Measurements from ENCODE around the gene CALCR.

CALCR gene

DNA sequence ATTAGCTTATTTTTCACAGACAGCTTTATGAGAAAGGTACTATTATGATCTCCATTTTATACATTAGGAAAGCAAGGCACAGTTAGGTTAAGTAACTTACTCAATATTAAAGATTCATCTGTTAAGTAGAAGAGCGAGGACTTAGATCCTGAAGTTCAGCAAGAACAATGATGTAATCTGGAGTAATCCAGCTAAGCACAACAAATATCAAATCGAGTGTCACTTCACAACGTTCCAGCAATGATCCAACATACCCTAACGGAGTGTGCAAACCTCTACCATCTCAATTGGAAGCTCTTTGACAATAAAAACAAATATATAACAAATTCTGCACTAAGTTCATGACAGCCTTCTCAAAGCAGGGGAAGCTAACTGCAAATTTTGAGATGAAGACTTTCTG lies 121.3 kb downstream of the CALCR start:
- in situ Hi-C loops (cut with MboI; ENCODE audit: low sequenced_read_pairs): no loop called here

DNA sequence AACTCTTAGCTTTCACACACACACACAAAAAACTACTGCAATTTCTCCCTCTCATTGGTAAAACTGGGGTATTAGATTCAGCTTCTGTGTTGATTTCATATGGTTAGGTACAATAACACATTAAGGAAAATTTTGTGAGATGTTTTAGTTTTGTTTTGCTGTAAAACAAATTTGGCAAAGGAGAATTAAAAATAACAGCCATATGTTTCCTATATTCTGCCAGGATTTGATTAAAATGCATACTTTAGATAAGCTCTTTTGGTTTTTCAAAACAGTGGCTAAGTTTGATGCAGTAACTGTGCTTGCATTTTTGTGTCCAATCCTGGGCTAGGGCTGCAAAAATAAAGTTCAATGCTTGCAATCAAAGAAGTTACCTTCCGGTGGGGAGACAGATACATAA lies 126.3 kb downstream of the CALCR start:
- in situ Hi-C loops (cut with MboI; ENCODE audit: low sequenced_read_pairs): no loop called here

DNA sequence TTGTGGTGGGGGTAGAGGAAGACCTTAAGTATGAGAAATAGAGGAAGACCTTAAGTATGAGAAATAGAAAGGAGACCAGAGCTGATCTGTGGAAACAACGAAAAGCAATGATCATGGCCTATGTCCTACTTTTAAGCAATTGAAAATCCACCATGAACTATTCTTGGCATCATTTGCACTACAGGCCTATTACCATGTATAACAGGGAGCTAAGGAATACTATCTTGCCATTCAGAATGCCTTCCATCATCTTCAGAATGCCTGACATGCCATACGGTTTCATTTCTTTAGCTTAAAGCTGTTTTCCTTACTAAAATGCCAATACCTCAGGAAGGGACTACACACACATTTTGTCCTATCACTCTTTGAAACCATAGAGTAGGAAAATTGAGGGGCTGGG lies 127.0 kb downstream of the CALCR start:
- in situ Hi-C loops (cut with MboI; ENCODE audit: low sequenced_read_pairs): no loop called here

DNA sequence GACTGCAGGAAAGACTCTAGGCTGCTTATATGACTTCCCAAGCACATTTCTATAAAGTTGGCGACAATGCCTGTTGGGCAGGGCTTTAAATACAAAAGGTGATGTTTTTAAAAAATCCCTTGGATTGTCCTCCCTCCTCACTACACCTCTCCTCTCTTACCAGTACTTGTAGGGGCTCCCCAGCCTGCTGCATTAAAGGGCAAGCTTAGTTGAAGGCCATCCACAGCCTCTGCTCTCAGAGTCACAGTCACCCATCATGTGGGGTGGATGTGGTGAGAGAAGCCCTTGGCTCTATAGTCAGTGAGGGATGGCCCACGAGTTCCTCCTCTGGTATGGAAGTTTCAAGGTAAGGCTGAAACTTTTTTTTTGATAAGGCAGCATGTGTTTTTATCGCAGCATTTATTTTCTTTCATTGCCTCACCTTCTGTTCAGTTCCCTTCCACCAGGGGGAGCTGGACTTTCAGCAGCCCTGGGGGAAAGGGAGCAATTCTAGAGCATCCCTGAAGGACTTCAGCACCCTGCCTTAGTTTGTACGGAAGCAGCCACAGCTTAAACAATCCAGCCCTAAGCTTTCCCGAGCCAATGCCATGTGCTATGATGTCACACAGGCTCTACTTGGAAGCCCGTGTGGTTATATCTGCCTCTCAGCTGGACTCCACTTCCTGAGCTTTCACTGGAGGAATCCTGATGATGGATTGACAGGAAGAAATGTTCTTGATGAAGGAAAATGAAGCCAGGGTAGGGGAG lies 131.9 kb downstream of the CALCR start:
- in situ Hi-C loops (cut with MboI; ENCODE audit: low sequenced_read_pairs): no loop called here

DNA sequence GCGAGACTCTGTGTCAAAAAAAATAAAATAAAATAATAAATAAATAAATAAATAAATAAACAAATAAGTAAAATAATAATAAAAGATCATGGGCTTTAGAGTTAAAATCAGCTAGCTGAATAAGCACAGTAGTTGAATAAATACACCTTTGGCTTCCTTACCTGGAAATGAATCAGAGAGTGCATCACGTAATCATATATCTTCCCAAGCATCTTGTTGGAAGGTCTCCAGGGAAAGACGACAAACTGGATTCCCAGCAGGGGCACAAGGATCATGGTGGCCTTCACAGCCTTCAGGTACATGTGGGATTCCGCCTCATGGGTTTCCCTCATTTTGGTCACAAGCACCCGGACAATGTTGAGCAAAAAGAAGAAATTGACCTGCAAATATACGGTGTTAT lies 138.7 kb downstream of the CALCR start:
- in situ Hi-C loops (cut with MboI; ENCODE audit: low sequenced_read_pairs): no loop called here

DNA sequence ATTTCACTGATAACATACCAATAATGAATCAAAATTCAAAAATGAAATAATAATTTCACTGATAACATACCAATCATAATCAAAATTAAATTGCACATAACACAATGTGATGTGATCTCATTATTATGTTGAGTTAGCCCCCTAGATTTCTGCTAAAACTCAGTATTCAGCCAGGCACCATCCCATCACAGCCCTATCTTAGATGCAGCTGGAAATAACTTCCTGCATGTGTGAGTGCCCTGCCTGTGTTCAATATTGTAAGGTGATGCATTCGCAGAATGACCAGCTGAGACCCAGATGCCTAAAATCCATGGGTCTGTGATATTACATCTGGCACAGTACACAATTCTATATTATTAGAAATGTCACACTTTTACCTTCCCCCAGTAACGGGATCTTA lies 142.4 kb downstream of the CALCR start:
- in situ Hi-C loops (cut with MboI; ENCODE audit: low sequenced_read_pairs): no loop called here

DNA sequence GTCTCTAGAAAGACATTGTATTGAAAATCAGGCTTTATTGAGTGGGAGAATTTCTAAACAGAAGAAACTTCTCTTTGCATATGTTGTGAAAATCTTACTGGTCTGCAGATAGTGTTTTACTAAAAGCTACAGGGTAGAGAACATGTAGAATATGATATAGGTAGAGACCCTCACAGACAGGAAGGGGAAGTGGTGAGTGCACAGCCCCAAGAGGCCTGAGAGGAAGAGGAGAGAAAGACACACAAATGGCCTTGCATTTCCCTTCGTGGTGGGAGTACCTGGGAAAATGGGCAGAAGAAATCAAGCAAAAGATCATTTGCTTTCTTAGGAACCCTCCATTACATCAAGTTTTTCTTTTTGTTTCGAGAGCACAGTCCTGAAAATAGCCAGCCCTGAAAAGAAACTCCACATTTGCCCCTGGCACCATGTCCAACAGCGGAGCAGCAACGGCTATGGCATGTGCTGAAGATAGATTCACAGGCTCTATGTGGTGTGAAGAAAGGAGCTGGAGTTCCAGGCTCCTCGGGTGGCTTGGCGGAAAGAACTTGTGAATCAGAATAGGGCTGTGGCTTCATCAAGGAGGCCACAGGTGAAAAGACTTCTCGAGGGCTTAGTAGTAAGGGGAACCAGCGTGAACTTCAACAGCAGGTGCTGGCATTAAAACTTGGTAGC lies 143.5 kb downstream of the CALCR start:
- in situ Hi-C loops (cut with MboI; ENCODE audit: low sequenced_read_pairs): no loop called here

DNA sequence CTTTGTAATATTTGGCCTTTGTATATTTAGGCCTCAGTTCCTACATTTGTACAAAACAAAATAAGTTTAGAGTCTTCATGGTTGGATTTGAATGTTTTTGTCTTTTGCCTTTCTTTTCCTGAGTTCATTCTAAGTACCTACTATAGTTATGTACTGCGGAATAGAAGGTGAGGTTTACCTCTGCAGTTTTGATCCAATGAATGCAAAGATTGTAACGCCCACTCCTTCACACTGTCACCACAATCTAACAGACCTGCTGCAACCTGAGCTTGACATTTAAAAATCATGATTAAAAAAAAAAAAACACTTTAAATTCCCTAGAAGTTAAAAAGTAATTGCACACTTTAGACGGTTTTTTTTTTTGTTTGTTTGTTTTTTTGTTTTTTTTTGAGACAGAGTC lies 145.0 kb downstream of the CALCR start:
- in situ Hi-C loops (cut with MboI; ENCODE audit: low sequenced_read_pairs): no loop called here

DNA sequence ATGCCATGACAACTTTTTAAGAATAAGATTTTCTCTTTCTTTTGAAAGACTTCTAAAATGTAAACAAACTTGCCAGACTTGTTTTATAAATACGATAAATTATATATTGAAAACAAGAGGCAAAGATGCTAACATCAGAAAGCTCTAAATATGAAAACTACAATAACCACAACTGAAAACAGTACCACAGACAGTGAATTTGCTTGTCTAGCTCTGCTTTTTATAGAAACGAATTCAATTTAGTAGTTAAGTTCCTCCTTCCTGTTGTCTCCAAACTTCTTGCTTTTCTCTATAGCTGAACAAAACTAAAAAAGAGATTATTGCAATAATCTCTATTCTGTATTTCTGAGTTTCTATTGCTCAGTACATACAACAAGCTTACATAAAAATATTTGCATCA lies 147.4 kb downstream of the CALCR start:
- in situ Hi-C loops (cut with MboI; ENCODE audit: low sequenced_read_pairs): no loop called here

DNA sequence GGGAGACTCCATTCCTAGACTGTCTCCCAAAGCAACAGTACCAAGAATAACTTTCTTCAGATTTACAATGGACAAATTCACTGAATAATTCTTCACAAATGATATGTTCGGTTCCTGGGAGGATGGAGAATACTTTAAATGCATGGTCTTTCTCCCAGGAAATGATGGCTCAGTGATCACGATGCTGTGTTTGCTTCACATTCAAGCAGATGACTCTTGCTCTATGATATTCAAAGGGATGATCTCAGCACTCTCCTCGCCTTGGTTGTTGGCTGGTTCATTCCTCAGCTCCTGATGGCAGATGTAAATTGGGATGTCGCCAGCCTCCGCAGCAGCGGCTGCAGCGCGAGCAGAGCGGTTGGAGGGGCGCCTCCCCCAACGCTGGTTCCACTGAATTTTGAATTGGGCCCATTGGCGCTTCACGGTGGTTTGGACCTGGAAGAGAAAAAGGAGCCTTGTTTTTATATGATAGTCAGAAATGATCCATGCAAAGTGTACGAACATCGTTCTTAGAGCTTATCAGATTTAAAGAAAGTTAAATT lies 148.3 kb downstream of the CALCR start:
- in situ Hi-C loops (cut with MboI; ENCODE audit: low sequenced_read_pairs): no loop called here

DNA sequence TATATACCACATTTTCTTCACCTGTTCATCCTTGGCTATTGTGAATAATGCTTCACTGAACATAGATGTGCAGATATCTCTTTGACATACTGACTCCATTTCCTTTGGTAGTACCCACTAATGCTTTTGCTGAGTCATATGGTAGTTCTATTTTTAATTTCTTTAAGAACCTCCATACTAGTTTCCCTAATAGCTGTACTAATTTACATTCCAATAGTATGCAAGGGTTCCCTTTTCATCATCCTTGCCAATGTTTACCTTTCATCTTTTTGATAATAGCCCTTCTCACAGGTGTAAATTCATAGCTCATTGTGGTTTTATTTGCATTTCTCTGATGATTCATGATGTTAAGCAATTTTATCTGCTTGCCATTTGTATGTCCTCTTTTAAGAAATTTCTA lies 159.9 kb downstream of the CALCR start:
- in situ Hi-C loops (cut with MboI; ENCODE audit: low sequenced_read_pairs): no loop called here

DNA sequence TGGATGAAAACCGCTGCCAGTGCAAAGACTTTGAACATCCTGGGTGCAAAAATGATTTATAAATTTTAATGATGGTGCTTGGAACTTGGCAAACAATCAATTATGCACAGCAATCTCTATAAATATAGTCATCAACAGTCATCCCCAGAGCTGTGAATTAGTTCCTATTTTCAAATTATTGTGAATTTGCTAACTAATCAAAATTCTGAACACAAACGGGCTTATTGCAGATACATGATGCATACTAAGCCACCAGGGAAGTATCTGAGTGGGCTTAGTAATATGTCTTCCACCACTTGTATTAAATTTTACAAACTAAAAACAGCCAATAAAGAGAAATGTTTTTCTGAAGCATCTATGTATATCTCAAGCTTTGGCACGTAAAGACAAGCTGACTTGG lies 165.2 kb downstream of the CALCR start:
- in situ Hi-C loops (cut with MboI; ENCODE audit: low sequenced_read_pairs): no loop called here

DNA sequence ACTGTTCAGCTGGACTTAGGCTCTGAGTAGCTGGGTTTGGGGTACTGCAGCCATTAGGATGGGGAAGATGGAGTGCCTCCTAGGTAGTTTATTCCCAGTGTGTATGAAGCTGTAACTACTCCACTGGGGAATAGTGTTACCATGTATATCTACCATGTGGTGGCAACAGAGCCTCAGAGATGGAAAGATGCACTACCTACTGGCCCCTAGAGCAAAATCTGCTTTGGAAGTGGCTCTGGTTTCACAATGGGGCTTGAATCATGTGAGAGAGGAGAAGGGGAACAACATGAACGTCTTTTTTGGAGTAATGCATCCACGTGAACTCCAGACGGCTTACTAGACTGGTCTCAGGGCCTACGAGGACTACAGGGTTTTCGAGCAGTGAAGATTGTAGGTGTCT lies 167.3 kb downstream of the CALCR start:
- in situ Hi-C loops (cut with MboI; ENCODE audit: low sequenced_read_pairs): no loop called here

DNA sequence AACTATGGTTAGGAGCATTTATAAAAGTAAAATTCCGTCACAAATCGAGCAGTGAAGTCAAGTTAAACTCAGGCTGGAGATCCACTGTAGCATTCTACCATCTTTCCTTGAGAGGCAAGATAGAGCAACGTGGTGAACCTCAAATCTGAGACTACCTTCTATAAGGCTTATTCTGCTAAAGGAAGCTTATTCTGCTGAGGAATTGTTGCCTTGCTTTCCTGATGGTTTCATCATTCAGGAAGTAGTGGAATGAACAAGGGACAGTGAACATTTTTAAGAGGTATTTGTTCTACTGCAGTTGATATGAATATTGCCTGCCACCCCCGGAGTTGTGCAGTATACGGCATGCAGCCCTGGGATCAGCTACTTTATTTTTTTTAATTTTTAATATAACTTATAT lies 171.6 kb downstream of the CALCR start:
- in situ Hi-C loops (cut with MboI; ENCODE audit: low sequenced_read_pairs): no loop called here

DNA sequence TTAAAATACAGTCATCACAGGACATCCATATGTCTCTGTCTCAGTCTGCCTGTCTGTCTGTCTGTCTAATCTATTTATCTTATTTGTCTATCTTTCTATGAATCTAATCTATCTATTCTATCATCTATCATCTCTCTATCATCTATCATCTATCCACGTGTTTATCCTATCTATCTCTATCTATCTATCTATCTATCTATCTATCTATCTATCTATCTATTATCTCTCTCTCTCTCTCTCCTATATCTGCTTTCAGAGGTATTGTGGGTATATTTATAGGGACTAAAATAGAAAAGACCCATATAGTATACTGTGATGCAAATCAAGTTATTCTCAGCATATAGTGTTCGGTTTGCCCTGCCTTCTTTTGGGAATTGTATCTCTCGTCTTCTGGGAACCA lies 174.9 kb downstream of the CALCR start:
- in situ Hi-C loops (cut with MboI; ENCODE audit: low sequenced_read_pairs): no loop called here

DNA sequence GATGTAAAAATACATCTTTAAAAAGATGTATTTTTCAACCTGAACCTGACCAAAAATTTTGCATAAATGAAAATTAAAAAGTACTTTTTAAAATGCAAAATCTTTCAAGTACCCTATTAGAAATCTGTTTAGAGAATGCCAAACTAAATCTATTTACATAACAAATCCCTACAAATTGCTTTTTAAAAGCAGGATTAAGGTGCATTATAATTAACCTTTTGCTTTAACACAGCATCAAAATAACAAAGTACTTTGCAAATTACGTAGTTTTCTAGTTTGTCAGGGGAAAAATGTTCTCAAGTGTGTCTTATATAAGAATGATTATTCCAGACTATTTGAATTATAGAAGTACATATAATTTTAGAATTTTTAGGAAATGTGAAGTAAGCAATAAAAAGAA lies 181.5 kb downstream of the CALCR start:
- in situ Hi-C loops (cut with MboI; ENCODE audit: low sequenced_read_pairs): no loop called here

DNA sequence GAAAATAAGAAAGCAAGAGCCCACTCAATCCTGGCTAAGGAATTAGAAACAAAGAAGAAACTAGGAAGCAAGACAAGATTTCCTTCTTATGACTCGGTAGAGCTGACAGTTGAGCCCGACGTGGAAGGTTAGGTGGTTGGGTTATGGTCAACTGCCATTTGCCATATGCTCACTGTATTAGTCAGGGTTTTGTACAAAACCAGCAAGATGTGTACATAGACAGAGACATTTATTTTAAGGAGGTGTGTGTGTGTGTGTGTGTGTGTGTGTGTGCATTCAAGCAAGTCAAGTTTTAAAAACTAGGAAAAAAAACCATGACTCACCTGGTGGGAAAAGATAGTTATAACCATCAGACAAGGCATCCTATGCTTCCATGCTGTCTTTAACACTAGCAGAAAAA lies 183.9 kb downstream of the CALCR start:
- in situ Hi-C loops (cut with MboI; ENCODE audit: low sequenced_read_pairs): no loop called here

DNA sequence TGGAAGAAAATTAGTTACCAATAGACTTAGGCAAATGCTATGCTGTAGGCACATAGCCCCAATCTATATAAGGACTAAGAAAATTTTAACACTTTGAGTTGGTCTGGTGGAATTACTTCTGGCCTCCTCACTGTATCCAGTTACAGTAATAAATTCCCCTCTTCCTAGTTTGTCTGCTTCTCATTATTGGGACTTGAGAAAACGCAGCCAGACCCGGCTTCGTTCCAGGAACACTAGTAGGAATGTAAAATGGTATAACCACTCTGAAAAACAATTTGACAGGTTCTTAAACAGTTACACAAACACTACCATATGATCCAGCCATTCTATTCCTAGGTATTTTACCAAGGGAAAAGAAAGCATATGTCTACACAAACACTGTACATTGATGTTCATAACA lies 192.2 kb downstream of the CALCR start:
- in situ Hi-C loops (cut with MboI; ENCODE audit: low sequenced_read_pairs): no loop called here

DNA sequence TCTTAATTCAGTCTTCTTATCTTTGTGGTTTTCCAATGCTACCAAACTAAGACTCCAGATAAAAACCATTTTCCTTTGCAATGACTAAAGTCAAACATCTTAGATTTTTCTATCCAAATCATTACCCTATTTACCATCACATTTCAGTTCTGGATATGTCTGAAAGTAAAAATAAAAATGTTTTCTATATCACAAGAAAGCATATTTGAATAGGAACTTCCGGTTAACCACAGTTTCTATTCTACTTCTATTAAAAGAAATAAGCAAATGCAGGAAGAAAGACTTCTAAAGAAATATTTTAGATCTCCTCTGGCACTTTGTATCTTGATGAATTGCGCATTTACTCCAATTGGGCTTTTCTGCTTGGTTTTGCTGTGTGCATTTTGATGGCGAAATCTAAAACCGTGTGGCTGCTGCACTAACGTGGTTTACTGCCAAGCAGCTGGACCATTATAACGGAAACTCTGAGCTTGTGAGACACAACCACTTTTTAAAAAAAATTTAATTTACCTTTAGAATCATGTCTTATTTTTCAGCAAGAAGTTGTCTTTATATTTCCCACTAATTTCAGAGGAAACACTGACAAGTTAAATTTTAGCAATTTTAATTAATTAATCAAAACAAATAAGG lies 196.3 kb downstream of the CALCR start:
- in situ Hi-C loops (cut with MboI; ENCODE audit: low sequenced_read_pairs): no loop called here

DNA sequence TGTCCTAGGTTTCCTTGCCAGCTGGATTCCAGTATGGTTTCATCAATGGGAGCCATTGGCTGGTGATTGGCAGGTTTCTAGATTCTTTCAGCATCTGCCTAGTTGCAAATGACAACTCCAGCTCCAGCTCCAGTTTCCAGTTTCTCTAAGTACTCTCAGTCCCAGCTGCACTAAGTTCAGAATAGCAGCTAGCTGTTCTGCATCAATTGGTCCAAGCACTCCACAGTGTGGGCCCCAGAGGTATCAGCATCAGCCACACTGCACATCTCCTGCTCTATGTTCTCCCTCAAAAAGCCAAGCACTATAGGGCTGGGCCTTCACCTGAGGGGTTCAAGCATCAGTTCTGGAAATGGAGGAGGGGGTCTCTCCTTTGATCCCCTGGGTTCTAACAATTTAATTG lies 198.9 kb downstream of the CALCR start:
- in situ Hi-C loops (cut with MboI; ENCODE audit: low sequenced_read_pairs): no loop called here

All from HL-60/S4 treated with retinoic acid at 250 ng/mL for 4 days and 3 days (cell line).